Measurements from ENCODE around the gene PIM1. TPM values are rescaled to one million over a fixed set of nuclear protein-coding genes. Genes with fewer than 3 reads are reported as not detected.

The PIM1 gene
- total and polyA plus RNA-seq, 4 experiments from 2014 or later = 124 to 334 (median 196) TPM

GRCh38 chr6:37131960-37132253 is 38.0 kb upstream of the PIM1 start:
- Histone ChIP-seq H3K4me3 (ENCODE audit: low read length in 2 of 2) (no peak overlapping the region), H3K4me1 (ENCODE audit: insufficient read depth, low read length) (peaks cover 39% of the 10 kb centered on the region), H3K27me3 (ENCODE audit: insufficient read depth, low read length) (no peaks in the 10 kb centered on the region), H3K27ac (ENCODE audit: low read depth, low read length) (no peak overlapping the region), H3K9me3 (ENCODE audit: control insufficient read depth in 1 of 2, low read length in 2 of 2) (no peaks in the 10 kb centered on the region), H3K36me3 (ENCODE audit: insufficient read depth, low read length) (no peaks in the 10 kb centered on the region)
- H3K4me3 Mint-ChIP-seq = no peak overlapping the region
- H3K27ac Mint-ChIP-seq = peak overlapping the region in 5 of 7 donors; percentile 5 to 75 (median 62)
- H3K27me3 Mint-ChIP-seq = no peaks in the 10 kb centered on the region
- no peaks in the 10 kb centered on the region for H3K36me3 Mint-ChIP-seq
- DNase-seq = no peak
- ChIA-PET CTCF (ENCODE audit: partially characterized antibody) (interaction anchor here (1.0 kb wide), 1 partner anchor 39 kb away, joined by 3 read pairs; no protein-coding TSS in a partner anchor), POLR2A (ENCODE audit: partially characterized antibody) (interaction anchor here (1.2 to 1.4 kb wide), 2 partner anchors 37 to 40 kb away, joined by 4 read pairs; no protein-coding TSS in a partner anchor)
- peaks cover 13 to 36% (median 28%) of the 10 kb centered on the region in 4 donors for H3K4me1 Mint-ChIP-seq
- intact Hi-C loops (cut with micrococcal nuclease) = no loop called here
- no peaks in the 10 kb centered on the region for H3K9me3 Mint-ChIP-seq

- intact Hi-C loops (cut with micrococcal nuclease) = loop anchor here (1.0 kb wide), 1 partner anchor 35 kb away; no protein-coding TSS in a partner anchor
- Histone ChIP-seq H3K27me3 (ENCODE audit: insufficient read depth, low read length) (no peaks in the 10 kb centered on the region), H3K27ac (ENCODE audit: low read depth, low read length) (peak overlapping the region; percentile 56), H3K9me3 (ENCODE audit: control insufficient read depth in 1 of 2, low read length in 2 of 2) (no peaks in the 10 kb centered on the region), H3K36me3 (ENCODE audit: insufficient read depth, low read length) (no peaks in the 10 kb centered on the region), H3K4me3 (ENCODE audit: low read length in 2 of 2) (no peak overlapping the region), H3K4me1 (ENCODE audit: insufficient read depth, low read length) (peaks cover 50% of the 10 kb centered on the region)
- POLR2A ChIA-PET (ENCODE audit: partially characterized antibody) = interaction anchor here (1.4 to 6.0 kb wide), 6 partner anchors 23 to 112 kb away, joined by 4 to 59 read pairs (median 7); partner anchors contain the start of gene PIM1
- Mint-ChIP-seq H3K9me3 (no peaks in the 10 kb centered on the region), H3K4me1 (peaks cover 17 to 51% (median 39%) of the 10 kb centered on the region in 4 donors), H3K36me3 (no peaks in the 10 kb centered on the region), H3K27ac (peak overlapping the region; percentile 90 to 99 (median 95)), H3K4me3 (peak overlapping the region in 5 of 8 donors; percentile 24 to 83 (median 69)), H3K27me3 (no peaks in the 10 kb centered on the region)
- no peak for DNase-seq
- CTCF ChIA-PET (ENCODE audit: partially characterized antibody) = interaction anchor here (1.0 to 3.1 kb wide), 6 partner anchors 19 to 116 kb away, joined by 3 to 18 read pairs (median 4); no protein-coding TSS in a partner anchor
Measured at GRCh38 chr6:37134036-37134395, 35.9 kb upstream of the PIM1 start.

- peaks cover 17 to 51% (median 39%) of the 10 kb centered on the region in 4 donors for H3K4me1 Mint-ChIP-seq
- DNase-seq = peak; percentile 46 to 75 (median 55)
- CTCF ChIA-PET (ENCODE audit: partially characterized antibody) = interaction anchor here (1.0 to 3.1 kb wide), 6 partner anchors 20 to 117 kb away, joined by 3 to 18 read pairs (median 4); no protein-coding TSS in a partner anchor
- H3K27me3 Mint-ChIP-seq = no peaks in the 10 kb centered on the region
- Histone ChIP-seq H3K27ac (ENCODE audit: low read depth, low read length) (peak overlapping the region; percentile 56), H3K27me3 (ENCODE audit: insufficient read depth, low read length) (no peaks in the 10 kb centered on the region), H3K4me1 (ENCODE audit: insufficient read depth, low read length) (peaks cover 50% of the 10 kb centered on the region), H3K36me3 (ENCODE audit: insufficient read depth, low read length) (no peaks in the 10 kb centered on the region), H3K9me3 (ENCODE audit: control insufficient read depth in 1 of 2, low read length in 2 of 2) (no peaks in the 10 kb centered on the region), H3K4me3 (ENCODE audit: low read length in 2 of 2) (no peak overlapping the region)
- intact Hi-C loops (cut with micrococcal nuclease) = loop anchor here (1.0 kb wide), 1 partner anchor 35 kb away; no protein-coding TSS in a partner anchor
- peak overlapping the region in 7 of 8 donors; percentile 62 to 83 (median 70) for H3K4me3 Mint-ChIP-seq
- H3K36me3 Mint-ChIP-seq = no peaks in the 10 kb centered on the region
- no peaks in the 10 kb centered on the region for H3K9me3 Mint-ChIP-seq
- POLR2A ChIA-PET (ENCODE audit: partially characterized antibody) = interaction anchor here (1.4 to 6.0 kb wide), 6 partner anchors 22 to 113 kb away, joined by 4 to 59 read pairs (median 7); partner anchors contain the start of gene PIM1
- peak overlapping the region; percentile 90 to 99 (median 95) for H3K27ac Mint-ChIP-seq
Measured at GRCh38 chr6:37134396-37135191, 35.4 kb upstream of the PIM1 start.

- H3K9me3 ChIP-seq (ENCODE audit: control insufficient read depth in 1 of 2, low read length in 2 of 2) = no peaks in the 10 kb centered on the region
- no peaks in the 10 kb centered on the region for H3K27me3 Mint-ChIP-seq
- CTCF ChIA-PET (ENCODE audit: partially characterized antibody) = interaction anchor here (0.6 to 3.1 kb wide), 7 partner anchors 17 to 1405 kb away, joined by 3 to 18 read pairs (median 4); no protein-coding TSS in a partner anchor
- H3K27ac ChIP-seq (ENCODE audit: low read depth, low read length) = no peak overlapping the region
- no peaks in the 10 kb centered on the region for H3K9me3 Mint-ChIP-seq
- intact Hi-C loops (cut with micrococcal nuclease) = no loop called here
- peak overlapping the region in 2 of 7 donors; percentile 80 to 85 for H3K27ac Mint-ChIP-seq
- peak overlapping the region in 1 of 8 donors; percentile 8 for H3K4me3 Mint-ChIP-seq
- DNase-seq = no peak
- H3K36me3 ChIP-seq (ENCODE audit: insufficient read depth, low read length) = no peaks in the 10 kb centered on the region
- H3K36me3 Mint-ChIP-seq = no peaks in the 10 kb centered on the region
- POLR2A ChIA-PET (ENCODE audit: partially characterized antibody) = interaction anchor here (0.6 to 6.0 kb wide), 3 partner anchors 34 to 92 kb away, joined by 3 to 59 read pairs (median 12); partner anchors contain the start of gene PIM1
- H3K4me3 ChIP-seq (ENCODE audit: low read length in 2 of 2) = no peak overlapping the region
- H3K4me1 Mint-ChIP-seq = peaks cover 14 to 43% (median 33%) of the 10 kb centered on the region in 4 donors
- H3K27me3 ChIP-seq (ENCODE audit: insufficient read depth, low read length) = no peaks in the 10 kb centered on the region
- H3K4me1 ChIP-seq (ENCODE audit: insufficient read depth, low read length) = peaks cover 47% of the 10 kb centered on the region
Measured at GRCh38 chr6:37135835-37136694, 33.9 kb upstream of the PIM1 start.

GRCh38 chr6:37136821-37137200 is 33.1 kb upstream of the PIM1 start:
- Mint-ChIP-seq H3K27ac (peak overlapping the region in 6 of 7 donors; percentile 70 to 95 (median 84)), H3K36me3 (no peaks in the 10 kb centered on the region), H3K9me3 (no peaks in the 10 kb centered on the region), H3K4me3 (peak overlapping the region in 6 of 8 donors; percentile 49 to 71 (median 58)), H3K27me3 (no peaks in the 10 kb centered on the region), H3K4me1 (peaks cover 18 to 51% (median 40%) of the 10 kb centered on the region in 4 donors)
- intact Hi-C loops (cut with micrococcal nuclease) = no loop called here
- H3K4me1 ChIP-seq (ENCODE audit: insufficient read depth, low read length) = peaks cover 47% of the 10 kb centered on the region
- no peak overlapping the region for H3K27ac ChIP-seq (ENCODE audit: low read depth, low read length)
- H3K4me3 ChIP-seq (ENCODE audit: low read length in 2 of 2) = no peak overlapping the region
- no peaks in the 10 kb centered on the region for H3K9me3 ChIP-seq (ENCODE audit: control insufficient read depth in 1 of 2, low read length in 2 of 2)
- ChIA-PET POLR2A (ENCODE audit: partially characterized antibody) (interaction anchor here (0.6 to 6.0 kb wide), 2 partner anchors 34 to 93 kb away, joined by 3 to 59 read pairs; partner anchors contain the start of gene PIM1), CTCF (ENCODE audit: partially characterized antibody) (interaction anchor here (1.3 to 3.1 kb wide), 5 partner anchors 16 to 86 kb away, joined by 3 to 18 read pairs (median 4); no protein-coding TSS in a partner anchor)
- no peaks in the 10 kb centered on the region for H3K36me3 ChIP-seq (ENCODE audit: insufficient read depth, low read length)
- no peak for DNase-seq
- no peaks in the 10 kb centered on the region for H3K27me3 ChIP-seq (ENCODE audit: insufficient read depth, low read length)

- no peaks in the 10 kb centered on the region for H3K36me3 Mint-ChIP-seq
- Histone ChIP-seq H3K27me3 (ENCODE audit: insufficient read depth, low read length) (no peaks in the 10 kb centered on the region), H3K36me3 (ENCODE audit: insufficient read depth, low read length) (no peaks in the 10 kb centered on the region), H3K27ac (ENCODE audit: low read depth, low read length) (no peak overlapping the region), H3K4me3 (ENCODE audit: low read length in 2 of 2) (no peak overlapping the region), H3K9me3 (ENCODE audit: control insufficient read depth in 1 of 2, low read length in 2 of 2) (no peaks in the 10 kb centered on the region), H3K4me1 (ENCODE audit: insufficient read depth, low read length) (peaks cover 53% of the 10 kb centered on the region)
- intact Hi-C loops (cut with micrococcal nuclease) = no loop called here
- peak overlapping the region in 7 of 8 donors; percentile 44 to 71 (median 58) for H3K4me3 Mint-ChIP-seq
- CTCF ChIA-PET (ENCODE audit: partially characterized antibody) = interaction anchor here (0.8 to 1.6 kb wide), 5 partner anchors 15 to 87 kb away, joined by 3 to 5 read pairs (median 3); no protein-coding TSS in a partner anchor
- POLR2A ChIA-PET (ENCODE audit: partially characterized antibody) = interaction anchor here (0.6 to 6.0 kb wide), 2 partner anchors 33 to 94 kb away, joined by 3 to 59 read pairs; partner anchors contain the start of gene PIM1
- DNase-seq = peak in 4 of 5 donors; percentile 24 to 64 (median 28)
- H3K27me3 Mint-ChIP-seq = no peaks in the 10 kb centered on the region
- peaks cover 22 to 57% (median 47%) of the 10 kb centered on the region in 4 donors for H3K4me1 Mint-ChIP-seq
- H3K9me3 Mint-ChIP-seq = no peaks in the 10 kb centered on the region
- H3K27ac Mint-ChIP-seq = peak overlapping the region in 6 of 7 donors; percentile 70 to 95 (median 78)
Measured at GRCh38 chr6:37137201-37138090, 32.5 kb upstream of the PIM1 start.
